ENCODE data around the gene MEG3. TPM values are rescaled to one million over a fixed set of nuclear protein-coding genes. Genes with fewer than 3 reads are reported as not detected.

Gene MEG3
- total and polyA plus RNA-seq, 9 of the 15 experiments (the other 6 are each of a cell fraction or from before 2014, with no cell fraction given), result 0.10 to 5.3 (median 1.0) TPM; not detected in 1

GRCh38 chr14:100834082-100834793 is 8.3 kb downstream of the MEG3 start:
- in situ Hi-C loops (cut with MboI), result no loop called here
- POLR2A ChIA-PET, result no interaction called here
- Histone ChIP-seq H3K36me3 (ENCODE audit: control insufficient read depth, insufficient read depth, low read length) (no peaks in the 10 kb centered on the region), H3K4me1 (replicated peaks in 1 of 2; ENCODE audit: control insufficient read depth in 2 of 2, insufficient read depth in 2 of 2, low read length in 2 of 2) (peaks cover 0 to 16% of the 10 kb centered on the region in 2 experiments; a peak in 2 of 5 replicates), H3K9me1 (ENCODE audit: control insufficient read depth, insufficient read depth, low read length) (no peaks in the 10 kb centered on the region), H3K4me3 (no peak overlapping the region), H3K27me3 (ENCODE audit: control insufficient read depth in 2 of 2, insufficient read depth in 2 of 2, low read length in 2 of 2) (no peaks in the 10 kb centered on the region), H3K27ac (ENCODE audit: extremely low read depth, low read depth, low read length) (no peak overlapping the region), H4K20me1 (replicated peaks; ENCODE audit: control insufficient read depth, insufficient read depth, low read length) (no peaks in the 10 kb centered on the region; the same call in 1 of the 2 replicates), H2AFZ (ENCODE audit: low read depth, low read length) (no peak overlapping the region), H3K79me2 (ENCODE audit: control insufficient read depth, insufficient read depth, low read length) (no peaks in the 10 kb centered on the region), H3K9ac (ENCODE audit: insufficient read depth in 1 of 2, low read depth in 2 of 2, low read length in 2 of 2) (no peak overlapping the region), H3K9me3 (replicated peaks; ENCODE audit: control insufficient read depth, insufficient read depth, low read depth, low read length) (no peaks in the 10 kb centered on the region), H3K4me2 (ENCODE audit: insufficient read depth, low read length) (no peak overlapping the region)
- intact Hi-C loops (cut with micrococcal nuclease), result no loop called here
- no TSS peak for BruUV-seq (replicated peaks)
- DNase-seq (ENCODE audit: extremely low read depth in 1 of 4, low spot score in 3 of 4) (no peak), FAIRE-seq (no peak), ATAC-seq (no peak)
- CTCF ChIA-PET (ENCODE audit: low intra/inter-chr PET ratio), result no interaction called here
- 50% methylated on average over 7 of the region's 15 CpGs for WGBS (ENCODE audit: insufficient coverage, low coverage, missing lambda C conversion rate)
- TF ChIP-seq BRD4 (IDR thresholded peaks at IDR 0.05) (no peak), ZBTB49 (CRISPR knock-in tag; IDR thresholded peaks at IDR 0.05; ENCODE audit: borderline replicate concordance) (no peak), RNF2 (IDR thresholded peaks at IDR 0.05) (no peak), FOXJ3 (CRISPR knock-in tag; IDR thresholded peaks at IDR 0.05) (no peak), BRD9 (IDR thresholded peaks at IDR 0.05; ENCODE audit: low read depth, partially characterized antibody) (no peak), TAF15 (IDR thresholded peaks at IDR 0.05; ENCODE audit: low read depth, low read length) (no peak), ZFP91 (CRISPR knock-in tag; IDR thresholded peaks at IDR 0.05) (no peak), CTBP1 (IDR thresholded peaks at IDR 0.05; ENCODE audit: borderline replicate concordance) (no peak)

All from K562 (cell line).